AG09319 (cell line): ENCODE measurements around the gene SYMPK.

ENCODE experiments used
- DNase-seq: peaks from one replicate; pipeline ENCODE4 v3.0.0-alpha.2; 2010; ENCODE audit warnings: low read depth; ENCODE audit errors: extremely low read depth
- TF ChIP-seq, protein P1 (sequence below): IDR thresholded peaks from 2 replicates; pipeline ENCODE4 v1.5.1; 2011; ENCODE audit warnings: low read depth, mild to moderate bottlenecking, inconsistent platforms, low read length, moderate library complexity

The SYMPK gene

DNA sequence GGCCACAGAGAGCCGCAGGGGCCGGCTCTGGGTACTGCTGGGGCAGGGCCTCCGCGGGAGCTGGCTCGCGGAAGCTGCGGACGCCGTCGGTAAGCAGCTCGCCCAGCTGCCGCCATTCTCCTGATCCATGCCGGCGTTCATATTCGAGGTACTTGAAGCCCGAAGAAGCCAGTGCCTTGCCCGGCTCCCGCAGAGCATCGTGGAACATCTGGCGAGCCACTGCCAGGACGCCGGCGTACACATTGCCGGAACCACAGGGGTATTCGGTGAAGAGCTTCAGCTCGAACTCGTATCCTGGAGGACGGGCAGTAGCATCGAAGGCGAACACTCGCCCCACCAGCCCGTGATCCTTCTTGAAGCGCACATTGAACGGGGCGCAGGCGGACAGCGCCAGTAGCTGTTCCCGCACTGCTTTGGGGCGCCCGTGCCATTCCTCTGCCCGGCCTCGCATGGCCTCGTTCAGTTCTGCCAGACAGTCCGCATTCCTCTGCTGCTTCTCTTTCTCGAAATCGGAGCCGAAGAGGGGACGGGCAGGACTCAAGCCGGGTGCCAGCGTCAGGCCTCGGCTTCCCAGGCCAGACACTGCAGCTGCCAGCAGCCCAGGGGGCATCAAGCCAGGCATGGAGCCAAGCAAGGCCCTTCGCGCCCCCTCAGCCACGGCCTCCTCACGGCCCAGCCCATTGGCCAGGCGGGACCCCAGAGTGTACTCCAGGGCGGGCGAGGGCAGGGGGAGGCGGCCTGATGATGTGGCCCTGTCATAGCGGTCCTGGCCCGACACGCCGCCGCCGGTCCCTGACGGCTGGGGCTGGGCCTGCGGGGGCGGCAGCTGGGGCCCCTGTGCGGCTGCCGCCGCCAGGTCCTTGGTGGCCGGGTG is 22.0 kb upstream of the SYMPK start:
- no peak for DNase-seq
- TF ChIP-seq, protein P1, sequence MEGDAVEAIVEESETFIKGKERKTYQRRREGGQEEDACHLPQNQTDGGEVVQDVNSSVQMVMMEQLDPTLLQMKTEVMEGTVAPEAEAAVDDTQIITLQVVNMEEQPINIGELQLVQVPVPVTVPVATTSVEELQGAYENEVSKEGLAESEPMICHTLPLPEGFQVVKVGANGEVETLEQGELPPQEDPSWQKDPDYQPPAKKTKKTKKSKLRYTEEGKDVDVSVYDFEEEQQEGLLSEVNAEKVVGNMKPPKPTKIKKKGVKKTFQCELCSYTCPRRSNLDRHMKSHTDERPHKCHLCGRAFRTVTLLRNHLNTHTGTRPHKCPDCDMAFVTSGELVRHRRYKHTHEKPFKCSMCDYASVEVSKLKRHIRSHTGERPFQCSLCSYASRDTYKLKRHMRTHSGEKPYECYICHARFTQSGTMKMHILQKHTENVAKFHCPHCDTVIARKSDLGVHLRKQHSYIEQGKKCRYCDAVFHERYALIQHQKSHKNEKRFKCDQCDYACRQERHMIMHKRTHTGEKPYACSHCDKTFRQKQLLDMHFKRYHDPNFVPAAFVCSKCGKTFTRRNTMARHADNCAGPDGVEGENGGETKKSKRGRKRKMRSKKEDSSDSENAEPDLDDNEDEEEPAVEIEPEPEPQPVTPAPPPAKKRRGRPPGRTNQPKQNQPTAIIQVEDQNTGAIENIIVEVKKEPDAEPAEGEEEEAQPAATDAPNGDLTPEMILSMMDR = no peak

DNA sequence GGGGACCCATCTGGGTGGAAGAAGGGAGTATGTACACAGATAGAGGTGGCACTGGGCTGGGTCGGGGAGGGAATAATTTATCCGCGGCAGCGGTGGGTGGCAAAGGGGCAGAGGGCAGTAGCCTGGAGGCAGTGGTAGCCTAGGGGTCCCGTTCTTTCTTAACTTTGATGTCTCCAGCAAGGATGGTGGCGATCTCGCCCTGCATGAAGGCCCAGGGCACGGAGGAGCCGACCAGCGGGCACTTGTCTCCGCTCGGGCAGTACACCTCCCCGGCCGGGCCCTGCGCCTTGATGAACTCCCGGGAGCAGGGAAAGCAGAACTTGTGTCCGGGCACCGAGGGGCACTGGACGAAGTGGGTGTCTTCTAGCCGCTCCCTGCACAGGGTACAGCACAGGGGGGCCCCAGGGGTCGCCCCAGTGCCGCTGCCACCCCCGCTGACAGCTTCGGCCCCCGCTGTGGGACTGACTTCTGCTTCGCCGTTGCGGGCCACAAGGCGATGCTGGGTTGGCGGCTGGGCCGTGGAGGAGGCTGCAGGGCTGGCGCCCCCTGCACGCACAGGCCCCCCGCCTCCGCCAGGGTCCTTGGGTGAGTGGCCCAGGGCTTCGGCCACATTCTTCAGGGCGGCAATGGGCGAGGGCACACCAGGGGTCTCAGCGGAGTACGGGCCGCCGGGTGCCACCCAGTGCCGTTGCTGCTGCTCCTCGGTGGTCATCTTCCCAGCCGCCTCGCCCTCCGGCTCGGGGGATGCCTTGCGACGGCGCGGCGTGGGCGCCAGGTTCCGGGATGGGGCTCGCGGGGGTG is 21.1 kb upstream of the SYMPK start:
- TF ChIP-seq, protein P1 = no peak
- no peak for DNase-seq

- no peak for DNase-seq
These were observed 20.6 kb upstream of the SYMPK start for GRCh38 chr19:45883586-45883880.

GRCh38 chr19:45882652-45883585 is 20.0 kb upstream of the SYMPK start:
- TF ChIP-seq, protein P1 = peak; percentile 99
- peak; percentile 67 for DNase-seq

More at GRCh38 chr19:45883586-45883880, 20.6 kb upstream of the SYMPK start:
- TF ChIP-seq, protein P1 = no peak

GRCh38 chr19:45881909-45882528 is 19.1 kb upstream of the SYMPK start:
- TF ChIP-seq, protein P1 = no peak
- DNase-seq = no peak

DNA sequence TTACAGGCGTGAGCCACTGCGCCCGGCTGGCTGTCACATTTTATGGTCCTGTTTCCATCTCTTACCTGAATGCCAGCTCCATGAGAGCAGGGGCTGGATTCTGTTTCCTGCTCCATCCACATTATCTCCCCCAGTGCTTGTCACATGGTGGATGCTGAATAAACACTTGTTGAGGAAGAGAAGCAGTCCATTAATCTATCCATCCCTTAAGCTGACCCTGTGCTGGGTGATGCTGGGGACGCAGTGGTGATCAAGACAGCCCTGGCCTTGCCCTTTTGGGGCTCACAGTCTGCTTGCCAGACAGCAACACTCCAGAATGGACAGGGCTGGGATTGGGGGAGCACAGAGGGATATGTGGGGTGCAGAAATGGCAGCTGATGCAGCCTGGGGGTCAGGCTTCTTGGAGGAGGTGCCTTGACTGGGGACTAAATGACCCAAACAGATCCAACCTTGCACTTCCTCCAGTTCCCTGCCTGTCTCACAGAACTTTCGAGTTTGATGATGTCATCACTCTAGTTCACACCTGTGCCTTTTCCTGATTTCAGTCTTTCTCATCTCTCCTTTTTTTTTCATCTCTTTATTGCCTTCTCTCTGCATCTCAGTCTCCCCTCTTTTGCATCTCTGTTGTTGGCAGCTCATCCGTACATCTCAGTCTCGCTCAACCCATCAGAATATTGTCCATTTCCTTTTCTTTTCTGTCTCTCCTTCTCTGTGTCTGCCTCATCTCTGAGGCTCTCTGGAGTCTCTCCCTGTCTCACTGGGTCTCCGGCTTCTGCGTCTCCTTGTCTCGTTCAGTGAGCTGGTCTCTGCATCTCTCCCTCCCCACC is 18.3 kb upstream of the SYMPK start:
- TF ChIP-seq, protein P1 = no peak
- no peak for DNase-seq
